Gastrocnemius medialis (tissue), 4 donors: ENCODE results near the gene PTCD3.

Experiments used
- CTCF ChIP-seq, 5 experiments: fragments of 450-650 bp in 3 of 5; fragments of 200-600 bp in 2 of 5; sonication (generic) in 2 of 5; IDR thresholded peaks in 4 of 5; conservative IDR thresholded peaks in 1 of 5; 1 replicate in 4 of 5; 2 replicates in 1 of 5; pipeline ENCODE4 v1.5.1; 2016 to 2019; ENCODE audit warnings: antibody characterized with exemption in 5 of 5, mild to moderate bottlenecking in 3 of 5, moderate library complexity in 3 of 5
- POLR2A ChIP-seq, 2 donors: fragments of 450-650 bp; IDR thresholded peaks; one replicate each; pipeline ENCODE4 v1.6.1; 2017; ENCODE audit warnings: antibody characterized with exemption in 2 of 2, mild to moderate bottlenecking in 2 of 2, moderate library complexity in 2 of 2

GRCh38 chr2:86124683-86125082 is 18.6 kb downstream of the PTCD3 start:
- no peak for TF ChIP-seq POLR2A (IDR thresholded peaks at IDR 0.05)
- no peak for TF ChIP-seq CTCF (IDR thresholded peaks at IDR 0.05 in 4 of 5, conservative IDR thresholded peaks at IDR 0.05 in 1 of 5)
